NCI-H146 treated with DMSO at 0.1 percent for 48 hours (cell line): Measurements from ENCODE around the gene JSRP1.

ENCODE experiments used
- DNase-seq: peaks from one replicate; lab custom pipeline; 2025; ENCODE audit not compliant: unreplicated experiment; lab: John Stamatoyannopoulos, UW

Gene JSRP1

GRCh38 chr19:2268480-2268830 lies 12.2 kb upstream of the JSRP1 start:
- no peak for DNase-seq

- no peak for DNase-seq
Measured at GRCh38 chr19:2266183-2266993, 10.2 kb upstream of the JSRP1 start.

GRCh38 chr19:2261438-2262172 lies 5.4 kb upstream of the JSRP1 start:
- no peak for DNase-seq

- no peak for DNase-seq
Measured at GRCh38 chr19:2260341-2260805, 4.2 kb upstream of the JSRP1 start.

GRCh38 chr19:2259336-2259735 lies 3.1 kb upstream of the JSRP1 start:
- DNase-seq, result no peak

GRCh38 chr19:2255112-2255845 lies 938 bp downstream of the JSRP1 start:
- DNase-seq, result no peak

GRCh38 chr19:2254064-2254872 lies 1.9 kb downstream of the JSRP1 start:
- DNase-seq, result no peak

GRCh38 chr19:2253106-2254063 lies 2.8 kb downstream of the JSRP1 start:
- no peak for DNase-seq

GRCh38 chr19:2252797-2253105 lies 3.5 kb downstream of the JSRP1 start:
- no peak for DNase-seq

- DNase-seq, result no peak
Measured at GRCh38 chr19:2252055-2252796, 4.0 kb downstream of the JSRP1 start.

- no peak for DNase-seq
Measured at GRCh38 chr19:2251106-2252054, 4.8 kb downstream of the JSRP1 start.

- no peak for DNase-seq
Measured at GRCh38 chr19:2250766-2251105, 5.5 kb downstream of the JSRP1 start.

- DNase-seq, result no peak
Measured at GRCh38 chr19:2249880-2250765, 6.1 kb downstream of the JSRP1 start.

GRCh38 chr19:2249010-2249866 lies 7.0 kb downstream of the JSRP1 start, which contains the start of gene AMH:
Gene AMH, plus strand, starts transcription at chr19:2249323. Its CDS starts 10 bp downstream, at chr19:2249333.
- no peak for DNase-seq

GRCh38 chr19:2248136-2249009 lies 7.8 kb downstream of the JSRP1 start:
- no peak for DNase-seq
